Pancreas (tissue), 10 donors: ENCODE measurements around the gene GRIP1. TPM values are rescaled to one million over a fixed set of nuclear protein-coding genes. Genes with fewer than 3 reads are reported as not detected.

Source experiments
- ATAC-seq, 4 donors: fragments of 200-7000 bp; cut with Tn5 transposase; one replicate each; pipeline versions ENCODE4 v1.8.0 to v1.9.1; 2020; ENCODE audit warnings: mild to moderate bottlenecking in 4 of 4, moderate library complexity in 4 of 4
- DNase-seq, 6 donors: peaks; one replicate each; pipeline ENCODE4 v3.0.0-alpha.2; 2020
- FAIRE-seq: peaks from 2 replicates; lab custom pipeline; 2012; peaks lifted over from hg19 to GRCh38; lab: Jason Lieb, UNC
- H3K27ac ChIP-seq, 4 donors: fragments of 200-600 bp; sonication (generic); 1 replicate in 3 of 4; 2 replicates in 1 of 4; pipeline versions ENCODE4 v1.5.0 to v1.8.0; 2020
- H3K27me3 ChIP-seq, 4 donors: fragments of 200-600 bp; one replicate each; pipeline ENCODE4 v1.8.0; 2021
- H3K36me3 ChIP-seq, 3 donors: fragments of 200-600 bp; sonication (generic) in 1 of 3; one replicate each; pipeline versions ENCODE4 v1.5.0 to v1.8.0; 2020 to 2021
- H3K4me1 ChIP-seq, 3 donors: fragments of 200-600 bp; one replicate each; pipeline ENCODE4 v1.8.0; 2021
- H3K4me3 ChIP-seq, 4 donors: fragments of 200-600 bp; sonication (generic) in 2 of 4; one replicate each; pipeline versions ENCODE4 v1.5.0 to v1.8.0; 2020 to 2021
- H3K9me3 ChIP-seq, 4 donors: fragments of 200-600 bp; one replicate each; pipeline ENCODE4 v1.8.0; 2021
- CTCF ChIP-seq, 4 donors: fragments of 200-600 bp; sonication (generic) in 3 of 4; IDR thresholded peaks; one replicate each; pipeline versions ENCODE4 v1.5.0 to v1.8.0; 2021; ENCODE audit warnings: antibody characterized with exemption in 4 of 4
- WGBS, 2 donors: extraction: QIAGEN DNeasy Blood & Tissue Kit; methylation state at CpG; one replicate each; pipeline ENCODE4 v1.1.7; 2013; 5-methylcytosine and 5-hydroxymethylcytosine counted together
- intact Hi-C, 3 donors: fragments of 100-400 bp; cut with DNase I; formaldehyde crosslinking; loops; one replicate each; pipeline versions ENCODE4 v1.11.1 to v1.14.2; 2022
- polyA plus RNA-seq, 2 donors: library from polyadenylated mRNA; stranded (reverse); fragments of 200-250 nt; gene quantifications; one replicate each; pipeline ENCODE4 v1.2.3, GENCODE V29; 2013
- total RNA-seq, 6 donors: library from RNA; stranded (reverse); fragmentation: NEBNext Ultra II Directional in 4 of 6; extraction: Animal tissue kit (Norgen Biotek cat#: 25700) in 4 of 6; gene quantifications; one replicate each; pipeline versions ENCODE4 v1.2.1 to v1.2.4, GENCODE V29; 2021 to 2023
- donor health status: healthy with polysubstance abuse.
- donor health status: DM: no; HTN: no; CAD: no; lungs with moderate emphysema.
- donor health status: DM: no; HTN: no; CAD: no.
- donor health status: control.
- donor health status: control.
- donor health status: Bipolar disorder and iron deficiency.
- donor health status: DM: yes; HTN: yes; CAD: no.
- donor health status: DM: no; HTN: no; CAD: no.
- donor health status: DM: no; HTN: no; CAD: no.
- donor health status: DM: yes; HTN: yes; CAD: no.

Gene GRIP1
- total and polyA plus RNA-seq, 8 donors: 0.89 to 6.8 (median 4.7) TPM

- no peak for TF ChIP-seq CTCF (IDR thresholded peaks at IDR 0.05)
- intact Hi-C loops: no loop called here
These were observed 232.6 kb downstream of the GRIP1 start for GRCh38 chr12:66446276-66446675.

GRCh38 chr12:66441905-66442559 lies 236.8 kb downstream of the GRIP1 start:
- intact Hi-C loops: no loop called here
- ATAC-seq: no peak
- WGBS, 2 donors: 86 to 89% methylated on average over 6 of the region's 6 CpGs

More at GRCh38 chr12:66446276-66446675, 232.6 kb downstream of the GRIP1 start:
- H3K27me3 ChIP-seq: no peaks in the 10 kb centered on the region
- no peak for FAIRE-seq
- H3K27ac ChIP-seq: no peak overlapping the region
- no peaks in the 10 kb centered on the region for H3K9me3 ChIP-seq
- DNase-seq: no peak
- H3K4me1 ChIP-seq: no peaks in the 10 kb centered on the region
- 89 to 91% methylated on average over 2 of the region's 2 CpGs for WGBS, 2 donors
- no peak overlapping the region for H3K4me3 ChIP-seq
- ATAC-seq: no peak
- H3K36me3 ChIP-seq: no peaks in the 10 kb centered on the region

GRCh38 chr12:66438601-66439000 lies 240.3 kb downstream of the GRIP1 start:
- intact Hi-C loops: no loop called here
- no peaks in the 10 kb centered on the region for H3K9me3 ChIP-seq
- no peaks in the 10 kb centered on the region for H3K36me3 ChIP-seq
- no peak for TF ChIP-seq CTCF (IDR thresholded peaks at IDR 0.05)
- ATAC-seq: no peak
- WGBS, 2 donors: 85 to 91% methylated on average over 1 of the region's 1 CpG
- FAIRE-seq: no peak
- H3K27me3 ChIP-seq: no peaks in the 10 kb centered on the region
- H3K4me3 ChIP-seq: no peak overlapping the region
- no peaks in the 10 kb centered on the region for H3K4me1 ChIP-seq
- no peak for DNase-seq
- H3K27ac ChIP-seq: no peak overlapping the region

More at GRCh38 chr12:66441905-66442559, 236.8 kb downstream of the GRIP1 start:
- TF ChIP-seq CTCF (IDR thresholded peaks at IDR 0.05): no peak
- no peaks in the 10 kb centered on the region for H3K27me3 ChIP-seq
- no peak overlapping the region for H3K27ac ChIP-seq
- H3K4me1 ChIP-seq: no peaks in the 10 kb centered on the region
- FAIRE-seq (no peak), DNase-seq (no peak)
- H3K36me3 ChIP-seq: no peaks in the 10 kb centered on the region
- no peaks in the 10 kb centered on the region for H3K9me3 ChIP-seq
- no peak overlapping the region for H3K4me3 ChIP-seq

- no peaks in the 10 kb centered on the region for H3K27me3 ChIP-seq
- no peak for TF ChIP-seq CTCF (IDR thresholded peaks at IDR 0.05)
- no peak for DNase-seq
- no peaks in the 10 kb centered on the region for H3K9me3 ChIP-seq
- FAIRE-seq: no peak
- no peaks in the 10 kb centered on the region for H3K36me3 ChIP-seq
- no peaks in the 10 kb centered on the region for H3K4me1 ChIP-seq
- no peak overlapping the region for H3K4me3 ChIP-seq
- WGBS, 2 donors: 56 to 58% methylated on average over 4 of the region's 4 CpGs
- intact Hi-C loops: no loop called here
- H3K27ac ChIP-seq: no peak overlapping the region
- no peak for ATAC-seq
These were observed 248.8 kb downstream of the GRIP1 start for GRCh38 chr12:66430106-66430505.

- Histone ChIP-seq H3K36me3 (no peaks in the 10 kb centered on the region), H3K27me3 (no peaks in the 10 kb centered on the region), H3K9me3 (no peaks in the 10 kb centered on the region), H3K4me3 (no peak overlapping the region), H3K4me1 (no peaks in the 10 kb centered on the region), H3K27ac (no peak overlapping the region)
- intact Hi-C loops: no loop called here
- TF ChIP-seq CTCF (IDR thresholded peaks at IDR 0.05): no peak
- 90 to 94% methylated on average over 5 of the region's 5 CpGs for WGBS, 2 donors
- FAIRE-seq (no peak), DNase-seq (no peak), ATAC-seq (no peak)
These were observed 250.0 kb downstream of the GRIP1 start for GRCh38 chr12:66428870-66429269.
